Cerebellar nuclear complex (tissue), 1 donor: ENCODE measurements around the gene GAL3ST1.

Experiments used
- DNase-seq, 2 experiments: peaks; one replicate each; lab custom pipeline; 2025; lab: John Stamatoyannopoulos, UW

The GAL3ST1 gene

DNA sequence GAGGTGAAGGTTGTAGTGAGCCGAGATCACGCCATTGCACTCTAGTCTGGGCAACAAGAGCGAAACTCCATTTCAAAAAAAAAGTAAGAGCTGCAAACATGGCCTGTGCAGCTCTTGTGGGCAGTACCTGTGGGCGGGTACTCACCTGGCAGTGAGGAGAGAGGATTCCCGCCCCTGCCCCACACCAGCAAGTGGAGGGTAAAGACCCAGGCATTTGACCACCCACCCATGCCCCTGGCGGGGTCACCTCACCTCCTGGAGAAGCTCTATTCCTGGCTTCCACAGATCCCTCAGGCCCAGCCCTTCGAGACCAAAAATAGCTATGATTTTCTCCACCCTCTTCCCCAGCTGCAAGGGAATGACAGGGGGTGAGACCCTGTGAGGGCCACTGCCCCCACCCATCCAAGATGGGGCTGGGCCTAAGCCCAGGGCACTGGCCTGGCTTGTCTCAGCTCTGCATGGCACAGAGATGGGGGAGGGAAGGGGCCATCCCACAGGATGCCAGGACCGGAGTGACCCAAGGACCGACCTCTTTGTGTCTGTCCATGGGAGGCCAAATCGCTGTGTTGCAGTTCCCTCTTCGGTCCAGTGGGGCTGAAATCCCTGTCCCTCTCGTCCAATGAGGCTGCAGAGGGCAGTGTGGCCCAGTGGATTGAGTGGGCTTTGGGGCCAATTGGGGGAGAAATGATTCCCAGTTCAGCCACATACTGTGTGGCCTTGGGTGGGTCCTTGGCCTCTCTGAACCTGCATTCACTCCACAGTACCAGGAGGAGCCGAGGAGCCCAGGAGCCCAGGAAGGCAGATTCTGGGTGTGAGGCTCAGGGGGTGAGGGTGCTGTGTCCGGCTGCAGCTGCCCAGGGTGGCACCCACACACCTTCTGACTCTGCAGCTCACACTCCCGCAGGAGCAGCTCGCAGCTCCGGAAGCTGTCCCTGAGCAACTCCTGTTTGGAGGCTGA lies 42.5 kb downstream of the GAL3ST1 start:
- DNase-seq, result no peak

DNA sequence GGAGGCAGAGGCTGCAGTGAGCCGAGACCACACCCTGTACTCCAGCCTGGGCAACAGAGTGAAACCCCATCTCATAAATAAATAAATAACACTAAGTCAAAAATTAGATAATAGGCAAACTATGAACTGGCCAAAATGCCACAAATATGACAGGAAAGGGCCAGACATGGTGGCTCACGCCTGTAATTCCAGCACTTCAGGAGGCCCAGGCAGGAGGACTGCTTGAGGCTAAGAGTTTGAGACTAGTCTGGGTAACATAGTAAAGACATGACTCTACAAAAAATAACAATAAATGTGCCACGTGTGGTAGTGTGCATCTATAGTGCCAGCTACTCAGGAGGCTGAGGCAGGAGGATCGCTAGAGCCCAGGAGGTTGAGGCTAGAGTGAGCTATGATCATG lies 47.8 kb downstream of the GAL3ST1 start:
- DNase-seq, result no peak

DNA sequence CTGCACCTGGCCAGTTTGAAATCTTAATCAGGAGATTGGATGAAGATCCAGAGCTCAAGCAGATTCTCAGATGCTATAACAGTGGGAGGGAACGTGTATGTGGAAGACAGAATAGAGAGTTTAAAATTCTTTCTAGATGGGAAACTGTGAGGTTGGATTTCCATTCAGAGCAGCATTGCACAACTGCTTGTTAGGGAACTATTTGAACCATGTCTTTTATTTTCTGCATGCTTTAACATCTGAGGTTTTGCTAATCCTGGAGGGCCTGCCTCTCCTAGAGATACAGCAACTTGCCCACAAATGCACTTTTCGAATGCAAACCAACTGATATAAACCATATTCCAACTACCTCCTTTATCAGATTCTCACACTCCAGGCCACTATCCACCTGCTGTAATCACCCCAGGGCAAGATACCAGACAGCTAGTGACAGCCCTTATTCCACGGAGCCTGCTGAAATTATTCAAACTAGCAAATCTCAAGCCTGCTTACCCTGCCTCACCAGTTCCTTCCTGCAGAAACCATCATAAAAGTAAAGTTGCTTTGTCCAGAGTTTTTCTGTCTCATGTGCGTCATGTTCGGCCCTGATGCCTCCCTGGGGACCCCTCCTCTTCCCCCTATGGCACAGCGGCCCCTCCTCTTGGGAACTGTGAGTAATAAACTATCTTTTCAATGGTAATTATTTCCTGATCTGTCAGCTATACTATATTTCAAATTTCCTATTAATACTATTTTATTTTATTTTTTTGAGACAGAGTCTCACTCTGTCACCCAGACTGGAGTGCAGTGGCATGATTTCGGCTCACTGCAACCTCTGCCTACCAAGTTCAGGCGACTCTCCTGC lies 50.6 kb downstream of the GAL3ST1 start:
- DNase-seq, result no peak

DNA sequence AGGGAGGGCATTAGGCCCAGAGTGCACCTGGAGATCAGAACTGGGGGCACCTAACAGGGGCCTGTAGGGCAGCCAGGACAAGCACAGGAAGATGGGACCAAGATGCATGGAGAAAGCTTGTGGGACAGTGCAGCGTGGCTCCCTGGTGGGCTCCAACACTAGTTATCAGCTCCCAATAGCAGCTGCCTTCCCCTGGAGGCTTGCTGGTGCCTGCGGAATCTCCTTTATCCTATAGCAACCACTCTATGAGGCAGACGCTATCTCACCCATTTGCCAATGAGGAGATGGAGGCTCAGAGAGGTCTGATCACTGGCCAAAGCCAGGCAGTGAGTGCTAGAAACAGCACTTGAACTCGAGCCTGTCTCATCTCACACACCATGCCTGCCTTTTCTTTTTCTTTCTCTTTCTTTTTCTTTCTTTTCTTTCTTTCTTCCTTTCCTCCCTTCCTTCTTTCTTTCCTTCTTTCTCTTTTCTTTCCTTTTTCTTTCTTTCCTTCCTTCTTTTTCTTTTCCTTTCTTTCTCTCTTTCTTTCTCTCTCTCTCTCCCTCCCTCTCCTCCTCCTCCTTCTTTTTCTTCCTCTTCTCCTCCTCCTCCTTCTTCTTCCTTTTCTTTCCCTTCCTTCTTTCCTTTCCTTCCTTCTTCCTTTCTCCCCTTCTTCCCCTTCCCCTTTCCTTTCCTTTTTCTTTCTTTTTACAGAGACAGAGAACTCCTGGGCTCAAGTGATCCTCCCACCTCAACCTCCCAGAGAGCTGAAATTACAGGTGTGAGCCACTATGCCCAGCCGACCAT lies 52.9 kb downstream of the GAL3ST1 start:
- DNase-seq, result no peak

DNA sequence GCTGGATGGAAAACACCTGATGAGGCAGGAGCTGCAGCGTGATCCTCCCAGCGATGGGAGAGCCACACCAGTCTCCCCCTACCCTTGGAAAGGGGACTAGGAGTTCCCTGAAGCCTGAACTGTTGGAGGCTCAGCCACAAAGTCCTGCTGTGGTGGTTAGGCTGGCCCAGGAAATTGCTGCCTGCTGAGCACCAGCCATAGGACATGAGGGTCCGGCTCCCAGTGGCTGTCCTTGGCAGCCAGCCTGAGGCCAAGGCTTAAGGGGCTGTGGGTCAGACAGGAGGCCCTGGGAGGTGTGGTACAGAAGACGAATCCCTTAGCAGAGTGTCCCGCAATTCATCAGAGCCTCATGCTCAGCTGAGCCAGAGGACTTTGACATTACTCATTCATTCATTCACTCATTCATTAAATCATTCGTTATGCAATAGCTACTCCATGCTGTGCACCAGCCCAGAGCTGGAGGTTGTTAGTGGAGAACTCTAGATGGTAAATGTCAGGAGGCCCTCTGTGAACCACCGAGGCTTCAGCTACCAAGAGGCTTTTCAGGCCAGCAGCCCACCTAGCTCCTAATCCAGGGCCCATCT lies 54.5 kb downstream of the GAL3ST1 start:
- no peak for DNase-seq

DNA sequence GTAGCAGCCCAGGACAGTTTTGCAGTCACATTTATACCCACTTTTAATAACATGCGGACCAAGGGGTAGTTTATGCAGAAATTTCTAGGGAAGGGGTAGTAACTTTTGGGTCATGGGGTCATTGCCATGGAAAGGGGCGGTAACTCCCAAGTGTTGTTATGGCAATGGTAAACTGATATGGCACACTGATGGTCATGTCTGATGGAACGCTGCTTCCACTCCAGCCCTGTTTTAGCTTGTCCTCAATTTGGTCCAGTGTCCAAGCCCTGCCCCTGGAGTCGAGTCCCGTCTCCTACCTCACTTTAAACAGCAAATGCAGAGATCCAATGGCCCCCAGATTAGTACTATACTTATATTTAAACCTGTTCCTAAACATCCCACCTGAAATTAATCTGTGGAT lies 57.7 kb downstream of the GAL3ST1 start:
- no peak for DNase-seq

DNA sequence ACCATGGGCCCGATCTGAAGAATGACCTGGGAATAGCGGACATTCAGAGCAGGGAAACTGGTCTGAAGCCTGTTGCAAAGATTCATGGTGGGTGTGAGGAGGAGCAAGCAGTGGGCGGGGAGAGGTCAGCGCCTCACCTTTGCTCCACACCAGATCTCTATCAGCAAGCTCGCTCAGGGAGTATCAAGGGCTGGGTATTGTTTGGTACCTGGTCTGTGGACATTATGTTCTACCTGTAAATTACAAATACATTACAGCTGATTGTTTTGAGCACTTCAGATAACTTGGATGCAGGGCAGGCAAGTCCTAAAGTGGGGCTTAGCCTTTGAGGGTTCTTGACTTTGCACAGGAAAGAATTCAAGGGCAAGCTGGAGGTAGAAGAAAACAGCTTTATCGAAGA lies 58.2 kb downstream of the GAL3ST1 start:
- DNase-seq, result no peak

DNA sequence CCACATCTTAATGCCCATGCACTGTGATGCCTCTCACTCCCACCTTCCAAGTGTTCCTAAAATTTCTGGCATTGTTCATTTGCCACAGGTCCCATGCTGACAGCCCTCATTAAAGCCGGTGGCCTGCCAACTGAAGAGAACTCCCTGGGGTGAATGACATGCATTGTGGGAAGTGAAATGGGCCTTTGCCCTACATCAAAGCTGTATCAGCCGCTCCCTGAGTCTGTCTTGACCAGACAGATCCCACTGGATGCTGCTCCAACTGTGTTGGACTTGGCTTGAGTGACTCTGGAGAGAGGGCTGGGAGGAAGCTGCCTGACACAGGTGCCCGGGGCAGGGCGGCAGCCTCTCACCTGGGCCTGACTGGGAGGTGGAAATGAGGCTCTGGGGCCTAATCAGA lies 60.2 kb downstream of the GAL3ST1 start:
- no peak for DNase-seq

DNA sequence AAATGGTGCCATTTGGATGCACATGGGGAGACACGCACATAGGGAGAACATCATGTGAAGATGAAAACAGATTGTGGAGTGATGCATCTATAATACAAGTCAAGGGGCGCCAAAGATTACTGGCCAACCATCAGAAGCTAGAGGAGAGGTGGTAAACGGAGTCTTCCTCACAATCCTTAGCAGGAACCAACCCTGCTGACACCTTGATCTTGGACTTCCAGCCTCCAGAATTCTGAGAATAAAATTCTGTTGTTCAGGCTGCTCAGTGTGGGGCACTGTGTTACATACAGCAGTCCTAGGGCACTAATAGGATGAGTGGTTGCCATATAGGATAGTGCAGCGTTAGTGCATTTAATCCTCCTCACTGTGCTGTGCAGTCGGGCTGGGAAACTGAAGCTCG lies 61.0 kb downstream of the GAL3ST1 start:
- DNase-seq, result no peak

DNA sequence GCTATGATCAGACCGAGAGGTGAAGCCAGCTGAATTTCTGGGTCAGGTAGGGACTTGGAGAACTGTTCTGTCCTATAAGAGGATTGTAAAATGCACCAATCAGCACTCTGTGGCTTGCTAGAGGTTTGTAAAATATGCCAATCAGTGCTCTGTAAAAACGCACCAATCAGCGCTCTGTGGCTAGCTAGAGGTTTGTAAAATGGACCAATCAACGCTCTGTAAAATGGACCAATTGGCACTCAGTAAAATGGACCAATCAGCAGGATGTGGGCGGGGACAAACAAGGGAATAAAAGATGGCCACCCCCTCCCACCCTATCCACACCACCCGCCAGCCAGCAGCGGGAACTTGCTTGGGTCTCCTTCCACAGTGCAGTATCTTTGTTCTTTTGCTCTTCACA lies 62.6 kb downstream of the GAL3ST1 start:
- DNase-seq, result no peak

DNA sequence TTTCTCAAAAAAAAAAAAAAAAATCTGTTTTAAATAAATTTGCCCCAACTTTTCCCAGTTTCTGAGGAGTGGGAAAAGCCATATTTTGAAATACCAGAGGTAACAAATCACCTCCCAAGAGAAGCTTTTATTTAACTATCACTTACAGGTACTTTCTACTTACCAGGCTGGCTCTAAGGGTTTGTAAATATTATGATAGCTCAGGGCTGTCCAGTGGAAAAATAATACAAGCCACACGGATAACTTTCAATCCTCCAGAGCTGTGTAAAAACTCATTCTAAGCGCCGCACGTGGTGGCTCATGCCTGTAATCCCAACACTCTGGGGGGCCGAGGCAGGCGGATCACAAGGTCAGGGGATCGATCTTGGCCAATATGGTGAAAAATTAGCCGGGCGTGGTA lies 63.4 kb downstream of the GAL3ST1 start:
- DNase-seq, result no peak

DNA sequence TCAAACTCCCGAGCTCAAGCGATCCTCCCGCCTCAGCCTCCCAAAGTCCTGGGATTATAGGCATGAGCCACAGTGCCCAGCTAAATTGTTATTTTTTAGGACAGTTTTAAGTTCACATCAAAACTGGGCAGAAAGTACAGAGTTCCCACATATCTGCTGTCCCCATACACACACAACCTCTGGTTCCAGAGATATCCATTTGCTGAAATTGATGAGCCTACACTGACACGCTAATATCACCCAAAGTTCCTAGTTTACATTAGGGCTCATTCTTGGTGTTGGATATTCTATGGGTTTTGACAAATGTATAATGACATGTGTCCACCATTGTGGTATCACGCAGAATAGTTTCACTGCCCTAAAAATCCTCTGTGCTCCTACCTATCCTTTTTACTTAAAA lies 66.2 kb downstream of the GAL3ST1 start:
- no peak for DNase-seq

DNA sequence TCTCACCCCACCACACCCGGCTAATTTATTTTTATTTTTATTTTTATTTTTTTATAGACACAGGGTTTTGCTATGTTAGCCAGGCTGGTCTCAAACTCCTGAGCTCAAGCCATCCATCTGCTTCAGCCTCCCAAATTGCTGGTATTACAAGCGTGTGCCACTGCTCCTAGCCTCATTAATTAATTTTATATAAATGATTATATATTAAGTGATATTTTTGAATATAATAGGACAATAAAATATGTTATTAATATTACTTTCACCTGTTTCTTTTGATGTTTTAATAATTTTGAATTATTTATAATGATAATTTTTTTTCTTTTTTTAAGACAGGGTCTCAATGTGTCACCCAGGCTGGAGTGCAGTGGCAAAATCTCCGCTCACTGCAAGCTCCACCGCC lies 66.8 kb downstream of the GAL3ST1 start:
- DNase-seq, result no peak

DNA sequence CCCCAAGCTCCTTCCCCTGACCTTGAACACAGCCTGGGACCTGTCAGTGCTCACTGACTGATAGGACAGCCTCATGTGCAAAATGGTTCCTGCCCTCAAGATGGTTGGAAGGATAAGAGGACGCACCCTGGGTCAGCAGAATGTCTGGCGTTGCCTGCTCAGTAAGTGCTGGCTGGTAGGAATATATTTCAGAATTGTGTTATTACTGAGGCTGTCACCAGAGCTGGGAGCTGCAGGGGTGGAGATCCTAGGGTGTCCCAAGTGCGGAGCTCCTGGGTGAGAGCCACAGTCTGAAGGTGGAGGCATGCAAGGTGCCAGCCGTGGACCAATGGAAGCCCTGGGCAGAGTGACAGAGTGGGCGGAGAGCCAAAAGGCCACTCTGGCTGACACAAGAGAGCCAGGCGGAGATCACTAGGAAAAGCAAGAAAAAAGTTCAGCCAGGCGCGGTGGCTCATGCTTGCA lies 67.9 kb downstream of the GAL3ST1 start:
- no peak for DNase-seq
